Measurements from ENCODE around the gene RER1.

Gene RER1

GRCh38 chr1:2360588-2361364 is 30.9 kb upstream of the RER1 start:
- CTCF ChIA-PET, result interaction anchor here (1.4 kb wide), 1 partner anchor 21 kb away, joined by 4 read pairs; no protein-coding TSS in a partner anchor
- no peak overlapping the region for H3K27ac Mint-ChIP-seq
- DNase-seq, result no peak

GRCh38 chr1:2363847-2364513 is 27.7 kb upstream of the RER1 start:
- DNase-seq, result no peak
- H3K27ac Mint-ChIP-seq, result no peak overlapping the region
- CTCF ChIA-PET, result no interaction called here

More at GRCh38 chr1:2360588-2361364, 30.9 kb upstream of the RER1 start:
- H3K36me3 Mint-ChIP-seq, result no peaks in the 10 kb centered on the region
- H3K4me1 Mint-ChIP-seq, result no peaks in the 10 kb centered on the region
- H3K4me3 Mint-ChIP-seq, result no peak overlapping the region
- H3K9me3 Mint-ChIP-seq, result peaks cover 5% of the 10 kb centered on the region
- H3K27me3 Mint-ChIP-seq, result peaks cover 7% of the 10 kb centered on the region

GRCh38 chr1:2368053-2368744 is 23.4 kb upstream of the RER1 start:
- CTCF ChIA-PET, result no interaction called here
- Mint-ChIP-seq H3K9me3 (peaks cover 5% of the 10 kb centered on the region), H3K27me3 (peaks cover 4% of the 10 kb centered on the region), H3K36me3 (no peaks in the 10 kb centered on the region), H3K4me3 (no peak overlapping the region), H3K27ac (no peak overlapping the region), H3K4me1 (no peaks in the 10 kb centered on the region)
- no peak for DNase-seq

More at GRCh38 chr1:2363847-2364513, 27.7 kb upstream of the RER1 start:
- Mint-ChIP-seq H3K9me3 (peaks cover 5% of the 10 kb centered on the region), H3K4me1 (no peaks in the 10 kb centered on the region), H3K4me3 (no peak overlapping the region), H3K27me3 (peaks cover 11% of the 10 kb centered on the region), H3K36me3 (no peaks in the 10 kb centered on the region)

- CTCF ChIA-PET, result no interaction called here
- H3K27ac Mint-ChIP-seq, result no peak overlapping the region
These were observed 18.8 kb upstream of the RER1 start for GRCh38 chr1:2372551-2373490.

GRCh38 chr1:2373551-2374251 is 17.9 kb upstream of the RER1 start:
- no peak for DNase-seq
- H3K9me3 Mint-ChIP-seq, result no peaks in the 10 kb centered on the region
- no peak overlapping the region for H3K27ac Mint-ChIP-seq

More at GRCh38 chr1:2372551-2373490, 18.8 kb upstream of the RER1 start:
- no peaks in the 10 kb centered on the region for H3K36me3 Mint-ChIP-seq
- H3K4me1 Mint-ChIP-seq, result no peaks in the 10 kb centered on the region
- peaks cover 4% of the 10 kb centered on the region for H3K27me3 Mint-ChIP-seq
- DNase-seq, result no peak
- no peak overlapping the region for H3K4me3 Mint-ChIP-seq
- H3K9me3 Mint-ChIP-seq, result no peaks in the 10 kb centered on the region

GRCh38 chr1:2374252-2375155 is 17.1 kb upstream of the RER1 start:
- no peak for DNase-seq
- Mint-ChIP-seq H3K9me3 (no peaks in the 10 kb centered on the region), H3K27me3 (no peaks in the 10 kb centered on the region), H3K4me3 (no peak overlapping the region), H3K27ac (no peak overlapping the region), H3K36me3 (no peaks in the 10 kb centered on the region), H3K4me1 (no peaks in the 10 kb centered on the region)
- CTCF ChIA-PET, result no interaction called here

More at GRCh38 chr1:2373551-2374251, 17.9 kb upstream of the RER1 start:
- Mint-ChIP-seq H3K4me1 (no peaks in the 10 kb centered on the region), H3K27me3 (no peaks in the 10 kb centered on the region), H3K4me3 (no peak overlapping the region), H3K36me3 (no peaks in the 10 kb centered on the region)
- CTCF ChIA-PET, result no interaction called here

- no peak for DNase-seq
- H3K27me3 Mint-ChIP-seq, result no peaks in the 10 kb centered on the region
- no peaks in the 10 kb centered on the region for H3K9me3 Mint-ChIP-seq
- CTCF ChIA-PET, result interaction anchor here (9.8 kb wide), 1 partner anchor 178 kb away, joined by 217 read pairs; the partner anchor contains the start of gene FAAP20
- no peaks in the 10 kb centered on the region for H3K4me1 Mint-ChIP-seq
- no peaks in the 10 kb centered on the region for H3K36me3 Mint-ChIP-seq
- H3K4me3 Mint-ChIP-seq, result no peak overlapping the region
- H3K27ac Mint-ChIP-seq, result no peak overlapping the region
These were observed 16.3 kb upstream of the RER1 start for GRCh38 chr1:2375246-2375922.

- no peak overlapping the region for H3K27ac Mint-ChIP-seq
- CTCF ChIA-PET, result interaction anchor here (9.8 kb wide), 1 partner anchor 179 kb away, joined by 217 read pairs; the partner anchor contains the start of gene FAAP20
- H3K27me3 Mint-ChIP-seq, result no peaks in the 10 kb centered on the region
- H3K36me3 Mint-ChIP-seq, result no peaks in the 10 kb centered on the region
- H3K4me3 Mint-ChIP-seq, result no peak overlapping the region
- no peaks in the 10 kb centered on the region for H3K9me3 Mint-ChIP-seq
- DNase-seq, result no peak
- no peaks in the 10 kb centered on the region for H3K4me1 Mint-ChIP-seq
These were observed 15.7 kb upstream of the RER1 start for GRCh38 chr1:2375923-2376260.

- CTCF ChIA-PET, result interaction anchor here (9.8 kb wide), 1 partner anchor 179 kb away, joined by 217 read pairs; the partner anchor contains the start of gene FAAP20
- no peak for DNase-seq
- H3K4me3 Mint-ChIP-seq, result no peak overlapping the region
- no peaks in the 10 kb centered on the region for H3K27me3 Mint-ChIP-seq
- H3K9me3 Mint-ChIP-seq, result no peaks in the 10 kb centered on the region
- no peaks in the 10 kb centered on the region for H3K36me3 Mint-ChIP-seq
- H3K27ac Mint-ChIP-seq, result no peak overlapping the region
- no peaks in the 10 kb centered on the region for H3K4me1 Mint-ChIP-seq
These were observed 15.3 kb upstream of the RER1 start for GRCh38 chr1:2376261-2376741.

GRCh38 chr1:2376931-2377672 is 14.5 kb upstream of the RER1 start:
- no peaks in the 10 kb centered on the region for H3K36me3 Mint-ChIP-seq
- H3K4me1 Mint-ChIP-seq, result peaks cover 2% of the 10 kb centered on the region
- no peak overlapping the region for H3K27ac Mint-ChIP-seq
- no peak overlapping the region for H3K4me3 Mint-ChIP-seq
- DNase-seq, result no peak
- H3K27me3 Mint-ChIP-seq, result no peaks in the 10 kb centered on the region
- CTCF ChIA-PET, result interaction anchor here (9.8 kb wide), 1 partner anchor 180 kb away, joined by 217 read pairs; the partner anchor contains the start of gene FAAP20
- H3K9me3 Mint-ChIP-seq, result no peaks in the 10 kb centered on the region

- CTCF ChIA-PET, result interaction anchor here (9.8 kb wide), 1 partner anchor 181 kb away, joined by 217 read pairs; the partner anchor contains the start of gene FAAP20
These were observed 13.7 kb upstream of the RER1 start for GRCh38 chr1:2377751-2378440.

More at GRCh38 chr1:2377751-2378440, 13.7 kb upstream of the RER1 start:
- Mint-ChIP-seq H3K36me3 (no peaks in the 10 kb centered on the region), H3K27me3 (no peaks in the 10 kb centered on the region), H3K9me3 (no peaks in the 10 kb centered on the region), H3K27ac (no peak overlapping the region), H3K4me3 (no peak overlapping the region), H3K4me1 (peaks cover 4% of the 10 kb centered on the region)
- no peak for DNase-seq

All from activated naive CD4-positive, alpha-beta T cell treated with anti-CD3 and anti-CD28 coated beads, Interleukin-2, amount 10 ng/mL, durations not matched to agents 7 days and 5 days (primary cell).